ENCODE measurements around the gene STK32C.

The STK32C gene

GRCh38 chr10:132200344-132201110 lies 107.2 kb downstream of the STK32C start:
- no peaks in the 10 kb centered on the region for H3K36me3 Mint-ChIP-seq (ENCODE audit: low read depth)

GRCh38 chr10:132199854-132200311 lies 107.9 kb downstream of the STK32C start:
- Mint-ChIP-seq H3K4me3 (no peak overlapping the region), H3K4me1 (ENCODE audit: low read depth) (no peaks in the 10 kb centered on the region), H3K9me3 (no peaks in the 10 kb centered on the region), H3K36me3 (ENCODE audit: low read depth) (no peaks in the 10 kb centered on the region), H3K27me3 (ENCODE audit: low read depth) (no peaks in the 10 kb centered on the region), H3K27ac (no peak overlapping the region)
- no peak for DNase-seq (ENCODE audit: low spot score)

More at GRCh38 chr10:132200344-132201110, 107.2 kb downstream of the STK32C start:
- Mint-ChIP-seq H3K27me3 (ENCODE audit: low read depth) (no peaks in the 10 kb centered on the region), H3K4me1 (ENCODE audit: low read depth) (no peaks in the 10 kb centered on the region), H3K9me3 (no peaks in the 10 kb centered on the region), H3K27ac (no peak overlapping the region), H3K4me3 (no peak overlapping the region)
- no peak for DNase-seq (ENCODE audit: low spot score)

GRCh38 chr10:132199268-132199853 lies 108.4 kb downstream of the STK32C start:
- Mint-ChIP-seq H3K27ac (peak overlapping the region; percentile 26), H3K4me3 (no peak overlapping the region), H3K36me3 (ENCODE audit: low read depth) (no peaks in the 10 kb centered on the region), H3K4me1 (ENCODE audit: low read depth) (no peaks in the 10 kb centered on the region), H3K9me3 (no peaks in the 10 kb centered on the region), H3K27me3 (ENCODE audit: low read depth) (no peaks in the 10 kb centered on the region)
- DNase-seq (ENCODE audit: low spot score): no peak

DNA sequence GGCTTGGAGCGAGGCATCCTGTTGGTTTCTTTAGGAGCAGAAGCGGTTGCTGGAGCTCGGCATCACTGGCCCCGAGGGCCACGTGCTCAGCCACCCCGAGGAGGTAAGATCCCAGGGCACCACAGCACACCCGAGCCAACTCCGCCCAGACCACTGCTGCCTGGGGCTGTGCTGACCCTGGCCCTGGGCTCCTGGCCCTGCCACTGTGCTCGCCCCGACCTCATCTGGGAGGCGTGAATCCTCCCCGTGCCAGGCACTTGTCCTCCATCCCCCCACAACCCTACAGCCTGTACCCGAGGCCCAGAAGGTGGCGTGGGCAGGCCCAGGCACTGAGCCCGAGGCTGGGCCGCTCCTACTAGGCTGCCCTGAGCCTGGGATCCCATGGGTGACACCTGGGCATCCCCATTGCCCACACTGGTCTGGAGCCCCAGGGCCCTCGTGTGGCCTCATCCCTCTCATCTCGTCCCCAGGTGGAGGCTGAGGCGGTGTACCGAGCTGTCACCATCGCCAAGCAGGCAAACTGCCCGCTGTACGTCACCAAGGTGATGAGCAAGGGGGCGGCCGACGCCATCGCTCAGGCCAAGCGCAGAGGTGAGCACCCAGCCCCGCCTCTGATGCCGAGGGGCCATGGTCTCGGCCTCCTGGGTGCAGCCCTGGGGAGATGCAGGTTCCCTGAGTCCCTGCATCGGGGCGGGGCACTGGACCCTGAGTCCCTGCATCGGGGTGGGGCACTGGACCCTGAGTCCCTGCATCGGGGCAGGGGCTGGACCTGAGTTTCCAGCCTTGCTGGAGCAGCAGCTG lies 109.2 kb downstream of the STK32C start:
- Mint-ChIP-seq H3K4me3 (no peak overlapping the region), H3K9me3 (no peaks in the 10 kb centered on the region), H3K36me3 (ENCODE audit: low read depth) (no peaks in the 10 kb centered on the region), H3K4me1 (ENCODE audit: low read depth) (no peaks in the 10 kb centered on the region), H3K27me3 (ENCODE audit: low read depth) (no peaks in the 10 kb centered on the region), H3K27ac (no peak overlapping the region)
- no peak for DNase-seq (ENCODE audit: low spot score)

- H3K27me3 Mint-ChIP-seq (ENCODE audit: low read depth): no peaks in the 10 kb centered on the region
- H3K4me1 Mint-ChIP-seq (ENCODE audit: low read depth): no peaks in the 10 kb centered on the region
- H3K36me3 Mint-ChIP-seq (ENCODE audit: low read depth): no peaks in the 10 kb centered on the region
- H3K27ac Mint-ChIP-seq: no peak overlapping the region
- H3K4me3 Mint-ChIP-seq: no peak overlapping the region
- H3K9me3 Mint-ChIP-seq: no peaks in the 10 kb centered on the region
- DNase-seq (ENCODE audit: low spot score): no peak
Measured at GRCh38 chr10:132198068-132198370, 109.7 kb downstream of the STK32C start.

- Mint-ChIP-seq H3K4me1 (ENCODE audit: low read depth) (no peaks in the 10 kb centered on the region), H3K9me3 (no peaks in the 10 kb centered on the region), H3K4me3 (no peak overlapping the region), H3K27ac (no peak overlapping the region), H3K27me3 (ENCODE audit: low read depth) (no peaks in the 10 kb centered on the region), H3K36me3 (ENCODE audit: low read depth) (no peaks in the 10 kb centered on the region)
- no peak for DNase-seq (ENCODE audit: low spot score)
Measured at GRCh38 chr10:132197271-132198067, 110.3 kb downstream of the STK32C start.

DNA sequence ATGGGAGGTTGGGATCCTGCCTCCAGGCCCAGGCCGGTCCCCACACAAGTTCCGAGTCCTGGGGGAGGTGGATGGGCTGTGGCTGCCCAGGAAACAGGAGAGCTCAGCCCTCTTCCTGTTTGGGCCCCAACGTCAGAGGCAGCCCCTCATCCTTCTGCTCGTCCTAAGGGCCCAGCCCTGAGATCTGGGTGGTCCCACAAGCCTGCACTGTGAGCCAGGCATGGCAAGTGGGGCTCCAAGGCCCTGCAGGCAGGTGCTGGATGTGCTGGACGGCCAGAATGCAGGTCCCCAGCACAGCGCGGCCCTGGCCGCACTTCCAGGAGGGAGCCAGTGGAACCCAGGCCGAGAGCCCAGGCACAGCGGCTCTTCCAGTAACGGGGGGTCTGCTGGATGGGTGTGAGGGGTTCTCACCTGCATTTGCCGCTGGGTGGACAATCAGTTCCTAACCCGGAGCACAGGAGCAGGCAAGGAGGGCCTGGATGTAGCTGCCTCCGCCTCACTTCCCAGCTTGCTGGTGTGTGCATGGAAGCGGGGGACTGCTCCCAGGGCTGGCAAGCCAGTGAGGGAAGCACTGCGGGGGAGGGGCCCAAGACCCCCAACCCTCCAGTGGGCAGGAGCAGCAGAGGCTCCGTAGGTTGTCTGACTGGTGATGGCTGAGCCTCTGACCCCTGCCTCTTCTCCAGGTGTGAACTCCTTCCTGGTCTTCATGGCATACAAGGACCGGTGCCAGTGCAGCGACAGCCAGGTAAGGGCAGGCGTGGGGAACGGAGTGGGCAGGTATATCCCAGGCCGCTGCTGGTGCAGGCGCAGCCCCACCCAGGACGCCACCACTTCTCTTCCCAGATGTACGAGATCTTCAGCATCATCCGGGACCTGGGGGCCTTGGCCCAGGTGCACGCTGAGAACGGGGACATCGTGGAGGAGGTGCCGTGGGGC lies 111.3 kb downstream of the STK32C start:
- no peaks in the 10 kb centered on the region for H3K9me3 Mint-ChIP-seq
- DNase-seq (ENCODE audit: low spot score): no peak
- H3K4me1 Mint-ChIP-seq (ENCODE audit: low read depth): no peaks in the 10 kb centered on the region
- no peaks in the 10 kb centered on the region for H3K27me3 Mint-ChIP-seq (ENCODE audit: low read depth)
- no peak overlapping the region for H3K4me3 Mint-ChIP-seq
- no peak overlapping the region for H3K27ac Mint-ChIP-seq
- H3K36me3 Mint-ChIP-seq (ENCODE audit: low read depth): no peaks in the 10 kb centered on the region

- H3K4me3 Mint-ChIP-seq: no peak overlapping the region
- DNase-seq (ENCODE audit: low spot score): no peak
- no peaks in the 10 kb centered on the region for H3K9me3 Mint-ChIP-seq
- H3K27me3 Mint-ChIP-seq (ENCODE audit: low read depth): no peaks in the 10 kb centered on the region
- H3K27ac Mint-ChIP-seq: no peak overlapping the region
- no peaks in the 10 kb centered on the region for H3K4me1 Mint-ChIP-seq (ENCODE audit: low read depth)
- H3K36me3 Mint-ChIP-seq (ENCODE audit: low read depth): no peaks in the 10 kb centered on the region
Measured at GRCh38 chr10:132195366-132196075, 112.2 kb downstream of the STK32C start.

DNA sequence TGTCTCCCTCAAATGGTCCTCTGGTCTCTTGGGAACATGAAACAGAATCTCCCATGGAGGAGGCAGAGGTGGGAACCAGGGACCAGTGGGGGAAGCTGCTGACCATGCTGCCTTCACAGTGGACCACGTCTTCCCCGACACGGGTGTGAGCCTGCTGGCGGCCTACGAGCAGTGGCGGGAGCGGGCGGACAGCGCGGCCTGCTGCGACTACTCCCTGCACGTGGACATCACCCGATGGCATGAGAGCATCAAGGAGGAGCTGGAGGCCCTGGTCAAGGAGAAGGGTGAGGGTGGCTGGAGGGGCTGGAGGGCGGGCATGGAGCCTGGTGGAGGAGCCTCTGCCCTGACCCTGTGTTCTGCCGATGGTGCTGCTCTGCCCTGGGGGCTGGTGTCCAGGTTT lies 113.0 kb downstream of the STK32C start:
- Mint-ChIP-seq H3K36me3 (ENCODE audit: low read depth) (no peaks in the 10 kb centered on the region), H3K4me1 (ENCODE audit: low read depth) (no peaks in the 10 kb centered on the region)

GRCh38 chr10:132193907-132194552 lies 113.7 kb downstream of the STK32C start:
- Mint-ChIP-seq H3K27me3 (ENCODE audit: low read depth) (no peaks in the 10 kb centered on the region), H3K4me1 (ENCODE audit: low read depth) (no peaks in the 10 kb centered on the region), H3K4me3 (no peak overlapping the region), H3K27ac (no peak overlapping the region), H3K9me3 (no peaks in the 10 kb centered on the region), H3K36me3 (ENCODE audit: low read depth) (no peaks in the 10 kb centered on the region)
- DNase-seq (ENCODE audit: low spot score): peak; percentile 18

More for the DNA sequence above, 113.0 kb downstream of the STK32C start:
- Mint-ChIP-seq H3K9me3 (no peaks in the 10 kb centered on the region), H3K27me3 (ENCODE audit: low read depth) (no peaks in the 10 kb centered on the region), H3K4me3 (no peak overlapping the region), H3K27ac (no peak overlapping the region)
- no peak for DNase-seq (ENCODE audit: low spot score)

DNA sequence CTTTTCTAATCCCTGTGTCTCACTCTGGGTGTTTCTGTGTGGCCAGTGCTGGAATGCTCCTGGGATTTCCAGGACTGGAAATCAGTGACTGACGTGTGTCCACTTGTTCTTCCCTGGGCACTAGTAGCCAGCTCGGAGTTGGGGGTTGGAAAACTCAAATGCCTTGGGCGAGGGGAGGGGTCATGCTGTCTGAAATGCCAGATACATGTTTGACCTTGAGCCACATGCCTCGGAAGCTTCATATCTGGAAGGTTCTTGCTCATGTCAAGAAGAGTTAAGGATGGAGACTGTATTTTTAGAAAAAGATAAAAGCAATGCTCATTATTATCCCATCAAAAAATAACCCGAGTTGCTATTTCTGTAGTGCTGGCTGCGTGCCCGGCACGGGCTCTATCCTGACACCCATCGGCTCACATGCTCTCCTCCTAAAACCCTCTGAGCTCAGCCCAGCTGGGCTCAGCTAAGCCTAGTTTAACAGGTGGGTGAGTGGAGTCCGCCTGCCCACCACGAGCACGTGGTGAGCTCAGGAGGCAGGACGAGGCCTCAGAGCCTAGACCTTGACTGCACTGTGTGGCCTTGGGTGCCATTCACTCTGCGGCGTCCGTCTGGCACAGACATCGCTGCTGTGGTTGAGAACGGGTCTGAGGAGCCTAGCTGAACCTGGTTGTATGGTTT lies 114.6 kb downstream of the STK32C start:
- no peak for DNase-seq (ENCODE audit: low spot score)

More for the DNA sequence above, 114.6 kb downstream of the STK32C start:
- peaks cover 7% of the 10 kb centered on the region for H3K27me3 Mint-ChIP-seq (ENCODE audit: low read depth)
- no peak overlapping the region for H3K27ac Mint-ChIP-seq
- H3K36me3 Mint-ChIP-seq (ENCODE audit: low read depth): no peaks in the 10 kb centered on the region
- no peak overlapping the region for H3K4me3 Mint-ChIP-seq
- peaks cover 2% of the 10 kb centered on the region for H3K4me1 Mint-ChIP-seq (ENCODE audit: low read depth)
- no peaks in the 10 kb centered on the region for H3K9me3 Mint-ChIP-seq

Data from T-helper 2 cell treated with Interferon-gamma antibody and Interleukin-4, amounts not matched to agents 5 μg/mL and 100 μg/mL, for 36 hours (primary cell).